PC-9 (cell line): ENCODE measurements around the gene KCNJ15. TPM values are rescaled to one million over a fixed set of nuclear protein-coding genes. Genes with fewer than 3 reads are reported as not detected.

Source experiments
- BruUV-seq: library from RNA; stranded (reverse); fragments of 400-500 nt; replicated peaks from 2 replicates; lab custom pipeline; 2021; lab: Mats Ljungman, UMichigan
- CTCF ChIA-PET: fragments of 300-600 bp; sonication (Branson Sonifier 250); formaldehyde crosslinking; loops from one replicate; lab custom pipeline; 2022; ENCODE audit warnings: antibody characterized with exemption; lab: Charles Lee
- POLR2A ChIA-PET: fragments of 300-600 bp; sonication (Branson Sonifier 250); formaldehyde crosslinking; loops from one replicate; lab custom pipeline; 2022; ENCODE audit warnings: antibody characterized with exemption; ENCODE audit not compliant: unreplicated experiment; lab: Charles Lee
- DNase-seq, 2 experiments: peaks; one replicate each; pipeline versions ENCODE4 v3.0.0 to v3.0.0-alpha.2; 2015 to 2022; ENCODE audit warnings: mixed read lengths in 1 of 2
- H2AFZ ChIP-seq: fragments of 200-600 bp; sonication (generic); 2 replicates; pipeline ENCODE4 v1.8.1; 2017; ENCODE audit warnings: antibody characterized with exemption
- H3F3A ChIP-seq: fragments of 200-600 bp; sonication (generic); 2 replicates; pipeline ENCODE4 v1.8.1; 2017; ENCODE audit warnings: antibody characterized with exemption, mild to moderate bottlenecking, low read depth; ENCODE audit not compliant: insufficient read depth
- H3K27ac ChIP-seq: fragments of 200-600 bp; sonication (generic); 2 replicates; pipeline ENCODE4 v1.6.1; 2016; ENCODE audit warnings: mixed run types
- H3K27me3 ChIP-seq: fragments of 200-600 bp; sonication (generic); 2 replicates; pipeline ENCODE4 v1.6.1; 2016; ENCODE audit warnings: low read depth, mixed run types; ENCODE audit not compliant: insufficient read depth
- H3K36me3 ChIP-seq: fragments of 200-600 bp; sonication (generic); 2 replicates; pipeline ENCODE4 v1.6.1; 2016; ENCODE audit warnings: low read depth, mixed run types
- H3K4me1 ChIP-seq: fragments of 200-600 bp; sonication (generic); replicated peaks from 2 replicates; pipeline ENCODE4 v1.6.1; 2016; ENCODE audit warnings: mixed run types; ENCODE audit not compliant: insufficient read depth
- H3K4me2 ChIP-seq: fragments of 200-600 bp; sonication (generic); 2 replicates; pipeline ENCODE4 v1.6.1; 2017; ENCODE audit warnings: mixed run types
- H3K4me3 ChIP-seq: fragments of 200-600 bp; sonication (generic); 2 replicates; pipeline ENCODE4 v1.6.1; 2016; ENCODE audit warnings: mixed run types
- H3K79me2 ChIP-seq: fragments of 200-600 bp; sonication (generic); 2 replicates; pipeline ENCODE4 v1.6.1; 2017; ENCODE audit warnings: low read depth, mixed run types
- H3K9me2 ChIP-seq: fragments of 200-600 bp; sonication (generic); 2 replicates; pipeline ENCODE4 v1.8.1; 2017; ENCODE audit warnings: mild to moderate bottlenecking; ENCODE audit not compliant: insufficient read depth
- H3K9me3 ChIP-seq: fragments of 200-600 bp; sonication (generic); 2 replicates; pipeline ENCODE4 v1.8.1; 2016; ENCODE audit warnings: low read depth; ENCODE audit not compliant: insufficient read depth
- H4K20me1 ChIP-seq: fragments of 200-600 bp; sonication (generic); 2 replicates; pipeline ENCODE4 v1.8.1; 2017; ENCODE audit not compliant: insufficient read depth
- CTCF ChIP-seq: fragments of 200-600 bp; sonication (generic); conservative IDR thresholded peaks from 2 replicates; pipeline ENCODE4 v1.6.1; 2017; ENCODE audit warnings: mixed run types, antibody characterized with exemption, mild to moderate bottlenecking, moderate library complexity
- EZH2 ChIP-seq: fragments of 200-600 bp; sonication (generic); IDR thresholded peaks from 2 replicates; pipeline ENCODE4 v1.8.0; 2017; ENCODE audit warnings: antibody characterized with exemption, low read depth
- intact Hi-C: fragments of 100-400 bp; cut with micrococcal nuclease; formaldehyde crosslinking; loops from one replicate; pipeline ENCODE4 v1.10.0; 2022; ENCODE audit not compliant: unreplicated experiment
- total RNA-seq: library from RNA; stranded (reverse); gene quantifications from 2 replicates; pipeline ENCODE4 v1.2.3, GENCODE V29; 2021

The KCNJ15 gene
- total RNA-seq, 1 experiment from 2014 or later, result not detected

GRCh38 chr21:38333301-38334272 is 76.8 kb downstream of the KCNJ15 start:
- BruUV-seq, result no TSS peak
- Histone ChIP-seq H3K4me3 (no peak overlapping the region), H4K20me1 (no peaks in the 10 kb centered on the region), H3F3A (no peaks in the 10 kb centered on the region), H3K27ac (no peak overlapping the region), H3K4me1 (no peaks in the 10 kb centered on the region), H3K36me3 (no peaks in the 10 kb centered on the region), H2AFZ (no peak overlapping the region), H3K9me2 (no peaks in the 10 kb centered on the region), H3K27me3 (no peaks in the 10 kb centered on the region), H3K79me2 (no peaks in the 10 kb centered on the region), H3K9me3 (no peaks in the 10 kb centered on the region), H3K4me2 (no peak overlapping the region)
- intact Hi-C loops, result no loop called here
- DNase-seq, result no peak
- POLR2A ChIA-PET, result no interaction called here
- TF ChIP-seq EZH2 (no peak), CTCF (no peak)
- CTCF ChIA-PET, result no interaction called here

DNA sequence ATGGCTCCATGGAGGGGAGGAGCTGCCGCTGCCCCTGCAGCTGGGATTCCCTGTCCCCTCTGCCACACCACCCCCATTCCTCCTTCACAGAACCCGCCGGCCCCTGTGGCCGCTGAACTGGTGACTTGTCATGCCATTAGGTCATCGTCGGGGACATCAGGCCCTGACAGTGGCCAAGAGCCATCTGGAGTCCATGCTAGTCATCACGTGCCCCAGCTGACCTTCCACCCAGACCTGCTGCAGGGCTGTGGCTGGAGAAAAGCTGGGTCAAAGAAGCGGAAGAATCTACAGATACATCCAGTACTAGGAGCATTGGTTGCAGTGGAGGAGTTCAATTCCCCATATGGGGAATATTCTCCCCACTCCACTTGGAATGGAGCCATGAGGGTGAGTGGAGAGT is 78.1 kb downstream of the KCNJ15 start:
- no TSS peak for BruUV-seq
- no peaks in the 10 kb centered on the region for H3K36me3 ChIP-seq
- H3F3A ChIP-seq, result no peaks in the 10 kb centered on the region
- TF ChIP-seq EZH2, result no peak
- TF ChIP-seq CTCF, result no peak
- CTCF ChIA-PET, result no interaction called here
- DNase-seq, result no peak
- no peaks in the 10 kb centered on the region for H3K4me1 ChIP-seq
- no peaks in the 10 kb centered on the region for H4K20me1 ChIP-seq
- POLR2A ChIA-PET, result no interaction called here
- H3K9me3 ChIP-seq, result no peaks in the 10 kb centered on the region
- no peak overlapping the region for H3K4me3 ChIP-seq
- no peaks in the 10 kb centered on the region for H3K79me2 ChIP-seq
- no peak overlapping the region for H3K4me2 ChIP-seq
- H3K27me3 ChIP-seq, result no peaks in the 10 kb centered on the region
- intact Hi-C loops, result no loop called here
- no peak overlapping the region for H3K27ac ChIP-seq
- H2AFZ ChIP-seq, result no peak overlapping the region
- no peaks in the 10 kb centered on the region for H3K9me2 ChIP-seq

GRCh38 chr21:38337793-38338192 is 81.0 kb downstream of the KCNJ15 start:
- Histone ChIP-seq H3K9me2 (no peaks in the 10 kb centered on the region), H3K27me3 (no peaks in the 10 kb centered on the region), H3K4me2 (no peak overlapping the region), H3K4me3 (no peak overlapping the region), H3F3A (no peaks in the 10 kb centered on the region), H3K36me3 (no peaks in the 10 kb centered on the region), H2AFZ (no peak overlapping the region), H3K79me2 (no peaks in the 10 kb centered on the region), H4K20me1 (no peaks in the 10 kb centered on the region), H3K9me3 (no peaks in the 10 kb centered on the region), H3K4me1 (no peaks in the 10 kb centered on the region), H3K27ac (no peak overlapping the region)
- TF ChIP-seq EZH2 (no peak), CTCF (no peak)
- CTCF ChIA-PET, result no interaction called here
- BruUV-seq, result no TSS peak
- POLR2A ChIA-PET, result no interaction called here
- intact Hi-C loops, result no loop called here
- no peak for DNase-seq
